MM.1S (cell line): ENCODE measurements around the gene EPS8L1.

ENCODE experiments used
- DNase-seq: peaks from one replicate; pipeline ENCODE4 v3.0.0-alpha.2; 2015
- H2AFZ ChIP-seq: fragments of 300-600 bp; sonication (generic); 2 replicates; pipeline ENCODE4 v1.6.0; 2016; ENCODE audit warnings: antibody characterized with exemption, low read length
- H3F3A ChIP-seq: fragments of 300-600 bp; sonication (generic); 2 replicates; pipeline ENCODE4 v1.6.1; 2016; ENCODE audit warnings: mild to moderate bottlenecking, antibody characterized with exemption, low read length, moderate library complexity, mixed read lengths; ENCODE audit not compliant: insufficient read depth
- H3K27ac ChIP-seq: fragments of 300-600 bp; sonication (generic); 2 replicates; pipeline ENCODE4 v1.5.1; 2016; ENCODE audit warnings: mild to moderate bottlenecking, low read length
- H3K27me3 ChIP-seq: fragments of 300-600 bp; sonication (generic); replicated peaks from 2 replicates; pipeline ENCODE4 v1.6.0; 2016; ENCODE audit warnings: low read length; ENCODE audit not compliant: insufficient read depth
- H3K36me3 ChIP-seq: fragments of 300-600 bp; sonication (generic); replicated peaks from 2 replicates; pipeline ENCODE4 v1.6.1; 2016; ENCODE audit warnings: mild to moderate bottlenecking, low read length, mixed read lengths; ENCODE audit not compliant: insufficient read depth
- H3K4me1 ChIP-seq: fragments of 300-600 bp; sonication (generic); 2 replicates; pipeline ENCODE4 v1.6.1; 2016; ENCODE audit warnings: low read length, mixed read lengths
- H3K4me2 ChIP-seq: fragments of 300-600 bp; sonication (generic); 2 replicates; pipeline ENCODE4 v1.6.0; 2016; ENCODE audit warnings: low read depth, low read length
- H3K4me3 ChIP-seq: fragments of 300-600 bp; sonication (generic); 2 replicates; pipeline ENCODE4 v1.5.1; 2016; ENCODE audit warnings: low read length, mixed read lengths
- H3K79me2 ChIP-seq: fragments of 300-600 bp; sonication (generic); 2 replicates; pipeline ENCODE4 v1.6.1; 2016; ENCODE audit warnings: mixed run types, low read length, mixed read lengths
- H3K9ac ChIP-seq: fragments of 300-600 bp; sonication (generic); 2 replicates; pipeline ENCODE4 v1.6.1; 2016; ENCODE audit warnings: low read length, mixed read lengths
- H3K9me2 ChIP-seq: fragments of 300-600 bp; sonication (generic); replicated peaks from 2 replicates; pipeline ENCODE4 v1.6.1; 2016; ENCODE audit warnings: mild to moderate bottlenecking, low read length, mixed read lengths; ENCODE audit not compliant: insufficient read depth
- H3K9me3 ChIP-seq: fragments of 300-600 bp; sonication (generic); replicated peaks from 2 replicates; pipeline ENCODE4 v1.6.1; 2016; ENCODE audit warnings: mild to moderate bottlenecking, low read length, mixed read lengths; ENCODE audit not compliant: insufficient read depth
- H4K20me1 ChIP-seq: fragments of 300-600 bp; sonication (generic); 2 replicates; pipeline ENCODE4 v1.6.1; 2016; ENCODE audit warnings: mild to moderate bottlenecking, low read length, moderate library complexity, mixed read lengths; ENCODE audit not compliant: insufficient read depth
- CTCF ChIP-seq: fragments of 300-600 bp; sonication (generic); IDR thresholded peaks from 2 replicates; pipeline ENCODE4 v1.5.1; 2016; ENCODE audit warnings: antibody characterized with exemption, low read length, mixed read lengths
- EZH2 ChIP-seq: fragments of 300-600 bp; sonication (generic); optimal IDR thresholded peaks from 2 replicates; pipeline ENCODE3; 2017; ENCODE audit warnings: low read depth, mild to moderate bottlenecking, antibody characterized with exemption, low read length, mixed read lengths
- EZH2phosphoT487 ChIP-seq: fragments of 300-600 bp; sonication (generic); IDR thresholded peaks from 2 replicates; pipeline ENCODE4 v1.6.1; 2018; ENCODE audit warnings: antibody characterized with exemption, low read length

EPS8L1 gene

GRCh38 chr19:55076321-55076720 lies 652 bp downstream of the EPS8L1 start:
- Histone ChIP-seq H3K4me3 (no peak overlapping the region), H3K27me3 (peaks cover 15% of the 10 kb centered on the region), H3K79me2 (no peaks in the 10 kb centered on the region), H3K9me2 (no peaks in the 10 kb centered on the region), H3K27ac (no peak overlapping the region), H4K20me1 (no peaks in the 10 kb centered on the region), H3F3A (peaks cover 11% of the 10 kb centered on the region), H3K36me3 (no peaks in the 10 kb centered on the region), H3K4me1 (peaks cover 23% of the 10 kb centered on the region), H3K9me3 (no peaks in the 10 kb centered on the region), H2AFZ (no peak overlapping the region), H3K4me2 (no peak overlapping the region), H3K9ac (no peak overlapping the region)
- TF ChIP-seq EZH2phosphoT487, result no peak
- TF ChIP-seq CTCF, result no peak
- no peak for TF ChIP-seq EZH2
- DNase-seq, result no peak

DNA sequence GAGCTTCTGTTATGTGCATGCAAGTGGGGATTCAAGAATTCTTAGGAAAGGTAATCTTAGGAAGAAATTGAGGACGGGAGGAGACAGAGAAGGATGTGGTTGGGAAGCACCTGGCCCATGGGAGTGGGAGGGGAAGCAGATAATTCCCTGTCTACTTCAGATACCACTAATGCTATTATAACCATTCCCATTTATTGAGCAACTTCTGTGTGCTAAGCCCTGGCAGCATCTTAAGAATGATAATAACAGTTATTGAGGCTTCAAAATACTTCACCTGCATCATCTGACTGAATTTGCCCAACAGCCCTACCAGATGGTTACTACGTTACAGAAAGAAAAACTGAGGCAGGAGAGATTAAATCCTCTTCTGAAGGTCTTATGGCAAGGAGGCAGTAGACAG lies 1.4 kb downstream of the EPS8L1 start:
- no peak overlapping the region for H3K9ac ChIP-seq
- H3K79me2 ChIP-seq, result no peaks in the 10 kb centered on the region
- TF ChIP-seq CTCF (no peak), EZH2phosphoT487 (no peak), EZH2 (no peak)
- no peak overlapping the region for H3K4me2 ChIP-seq
- 0 out of 2 replicates have a peak, but pooled peaks cover 3% of the 10 kb centered on the region for H3F3A ChIP-seq
- H3K4me3 ChIP-seq, result no peak overlapping the region
- H3K36me3 ChIP-seq, result no peaks in the 10 kb centered on the region
- H3K27me3 ChIP-seq, result peaks cover 16% of the 10 kb centered on the region
- no peak overlapping the region for H3K27ac ChIP-seq
- no peaks in the 10 kb centered on the region for H3K9me2 ChIP-seq
- peaks cover 15% of the 10 kb centered on the region for H3K4me1 ChIP-seq
- DNase-seq, result no peak
- H3K9me3 ChIP-seq, result no peaks in the 10 kb centered on the region
- no peaks in the 10 kb centered on the region for H4K20me1 ChIP-seq
- H2AFZ ChIP-seq, result no peak overlapping the region

- TF ChIP-seq CTCF, result no peak
- no peak for TF ChIP-seq EZH2
- no peak for TF ChIP-seq EZH2phosphoT487
- Histone ChIP-seq H3K9ac (no peak overlapping the region), H3K27me3 (peaks cover 27% of the 10 kb centered on the region)
These were observed 3.3 kb downstream of the EPS8L1 start for GRCh38 chr19:55078996-55079395.

More at GRCh38 chr19:55078996-55079395, 3.3 kb downstream of the EPS8L1 start:
- Histone ChIP-seq H3F3A (no peaks in the 10 kb centered on the region), H3K4me1 (peaks cover 15% of the 10 kb centered on the region), H3K36me3 (no peaks in the 10 kb centered on the region), H3K9me2 (no peaks in the 10 kb centered on the region), H3K9me3 (no peaks in the 10 kb centered on the region), H2AFZ (no peak overlapping the region), H3K4me3 (no peak overlapping the region), H4K20me1 (no peaks in the 10 kb centered on the region), H3K27ac (no peak overlapping the region), H3K79me2 (no peaks in the 10 kb centered on the region), H3K4me2 (no peak overlapping the region)
- no peak for DNase-seq
